ENCODE data around the gene PRND.
"Not testable (repeated sequence)": the region's sequence is repeated elsewhere in the genome, so short reads cannot be mapped to it uniquely, and the experiment has no call there.

PRND gene

GRCh38 chr20:4709261-4710105 is 12.2 kb upstream of the PRND start:
- no peak for DNase-seq

- no peak for DNase-seq
Measured at GRCh38 chr20:4710106-4710475, 11.6 kb upstream of the PRND start.

GRCh38 chr20:4711511-4711910 is 10.2 kb upstream of the PRND start:
- no peak for DNase-seq

DNA sequence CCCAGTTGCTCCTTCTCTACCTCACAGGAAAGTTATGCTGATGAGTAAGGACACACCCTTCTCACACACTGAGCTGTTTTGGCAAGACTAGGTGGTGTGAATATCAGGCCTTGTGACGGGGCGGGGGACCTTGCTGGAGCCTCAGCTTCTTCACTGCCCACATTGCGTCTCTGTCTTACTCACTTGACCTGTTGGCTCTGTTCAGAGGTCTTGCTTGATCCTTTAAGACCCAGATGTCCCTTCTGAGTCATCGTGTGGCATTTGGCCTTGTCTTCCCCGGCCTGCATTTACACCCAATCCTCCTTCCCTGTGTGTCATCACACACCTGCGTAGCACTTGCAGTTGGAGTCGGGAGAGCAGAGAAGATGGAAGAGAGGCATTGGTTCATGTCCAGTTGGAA is 8.3 kb upstream of the PRND start:
- no peak for DNase-seq

DNA sequence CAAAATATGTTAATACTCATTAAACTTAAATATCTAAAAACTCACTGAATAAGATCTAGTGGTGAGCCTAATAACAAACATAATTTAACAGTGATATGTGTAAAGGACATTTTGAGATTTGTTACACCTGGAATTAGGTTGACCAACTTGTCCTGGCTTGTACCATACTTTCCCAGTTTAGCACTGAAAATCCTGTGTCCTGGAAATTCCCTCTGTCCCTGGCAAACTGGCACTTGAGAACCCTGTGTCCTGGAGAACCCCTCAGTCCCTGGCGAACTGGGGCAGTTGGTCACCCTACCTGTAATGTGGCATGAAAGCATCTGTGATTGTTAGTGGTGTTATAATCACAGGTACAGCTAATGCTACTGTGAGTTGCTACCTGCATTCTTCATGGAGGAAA is 6.9 kb upstream of the PRND start:
- DNase-seq, result no peak

DNA sequence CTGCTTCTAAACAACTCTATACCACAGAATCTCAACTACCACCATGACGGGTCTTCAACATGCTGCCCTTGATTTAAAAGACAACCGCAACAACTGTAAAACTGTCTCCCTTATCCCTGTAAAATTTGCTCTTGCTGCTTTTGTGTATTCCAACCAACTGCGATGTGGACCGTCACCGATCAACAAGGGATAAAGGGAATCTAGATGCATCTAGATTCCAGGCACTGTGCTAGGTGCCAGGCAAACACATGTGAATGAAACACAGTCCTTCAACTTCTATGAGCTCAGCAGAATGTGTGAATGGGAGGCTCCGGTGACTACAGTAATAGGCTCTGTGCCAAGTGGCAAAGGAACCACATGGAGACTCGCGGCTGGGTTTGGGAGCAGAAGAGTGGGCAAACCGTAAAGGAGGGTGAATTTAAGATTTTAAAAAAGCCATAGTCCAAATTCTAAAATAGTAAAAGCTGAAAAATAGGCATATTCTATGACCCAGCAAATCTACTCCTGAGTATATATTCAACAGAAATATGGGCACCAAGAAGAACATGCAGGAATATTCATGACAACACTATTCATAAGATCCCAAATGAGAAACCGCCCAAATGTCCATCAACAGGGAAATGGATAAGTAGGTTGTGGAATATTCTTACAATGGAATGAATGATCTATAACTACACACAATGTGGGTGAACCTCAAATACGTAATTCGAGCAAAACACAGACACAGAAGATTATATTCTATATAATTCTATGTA is 3.7 kb upstream of the PRND start:
- no peak for DNase-seq

DNA sequence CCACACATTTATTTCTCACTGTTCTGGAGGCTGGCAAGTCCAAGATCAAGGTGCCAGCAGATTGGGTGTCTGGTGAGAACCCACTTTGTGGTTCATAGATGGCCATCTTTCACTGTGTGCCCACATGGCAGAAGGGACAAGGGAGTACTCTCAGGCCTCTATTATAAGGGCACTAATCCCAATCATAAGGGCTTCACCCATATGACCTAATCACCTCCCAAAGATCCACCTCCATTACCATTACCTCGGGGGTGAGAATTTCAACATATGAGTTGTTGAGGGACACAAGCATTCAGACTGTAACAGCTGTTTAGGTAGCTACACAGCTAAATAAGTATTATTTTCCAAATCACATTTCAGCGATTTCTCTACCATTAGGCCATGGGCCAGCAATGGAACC is 2.5 kb upstream of the PRND start:
- no peak for DNase-seq

DNA sequence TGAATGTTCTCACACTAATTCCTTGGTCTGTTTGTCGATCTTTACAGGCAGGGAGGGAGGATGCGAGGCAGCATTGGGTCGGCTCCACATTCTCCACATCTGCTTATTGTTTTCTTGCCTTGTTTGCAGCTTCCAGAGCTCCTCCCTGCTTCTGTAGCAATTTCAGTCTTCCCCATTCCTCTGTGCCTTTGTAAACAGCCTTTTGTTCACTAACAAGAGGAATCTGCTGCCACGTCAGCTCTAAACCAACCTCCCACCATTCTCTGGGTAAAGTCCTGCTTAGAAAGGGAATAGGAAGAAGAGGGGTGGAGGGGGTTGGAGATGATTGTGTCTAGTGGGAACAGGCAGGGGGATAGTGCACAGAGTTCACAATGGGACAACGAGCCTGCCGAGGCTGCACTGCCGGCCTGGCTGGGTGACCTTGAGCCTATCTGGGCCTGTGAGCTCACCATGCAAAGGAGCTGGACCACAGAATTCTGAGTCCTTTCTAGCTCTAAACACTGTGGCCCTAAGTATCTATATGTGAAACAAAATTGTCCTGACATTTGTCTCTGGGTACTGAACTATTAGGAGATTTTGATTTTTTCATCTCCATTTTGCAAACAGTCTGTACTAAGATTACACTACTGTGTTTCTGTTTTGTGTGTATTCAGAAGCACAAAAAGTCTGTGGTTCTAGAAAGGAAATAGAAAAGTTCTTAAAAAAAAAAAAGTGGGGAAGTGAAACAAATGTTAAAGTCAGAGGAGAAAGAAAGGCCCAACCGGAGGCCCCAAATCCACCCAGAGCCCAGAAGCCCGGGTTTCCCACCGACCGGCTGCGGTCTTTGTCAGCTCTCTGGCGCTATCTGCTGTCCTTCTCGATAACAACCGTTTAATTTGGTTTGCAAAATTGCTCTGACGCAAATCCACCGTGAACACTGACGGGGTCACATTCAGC is 1.4 kb upstream of the PRND start:
- DNase-seq, result peak; percentile 84

DNA sequence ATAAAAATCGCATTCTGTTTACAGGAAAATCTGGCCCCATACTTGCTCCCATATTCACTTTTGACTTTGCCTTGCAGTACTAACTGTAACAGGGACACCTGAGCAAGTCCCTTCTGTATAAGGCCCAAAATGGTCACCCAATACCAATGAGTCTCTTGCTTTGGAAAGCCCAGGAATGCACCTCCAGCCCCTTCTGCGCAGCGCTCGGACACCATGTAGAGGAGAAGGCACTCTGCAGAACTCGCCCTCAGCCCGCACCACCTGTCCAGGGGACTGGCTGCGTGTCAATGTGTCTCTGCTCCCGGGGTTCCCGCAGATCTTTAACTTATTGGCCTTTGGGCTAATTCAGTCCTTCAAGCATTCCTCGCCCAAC is 746 bp upstream of the PRND start:
- DNase-seq, result no peak

DNA sequence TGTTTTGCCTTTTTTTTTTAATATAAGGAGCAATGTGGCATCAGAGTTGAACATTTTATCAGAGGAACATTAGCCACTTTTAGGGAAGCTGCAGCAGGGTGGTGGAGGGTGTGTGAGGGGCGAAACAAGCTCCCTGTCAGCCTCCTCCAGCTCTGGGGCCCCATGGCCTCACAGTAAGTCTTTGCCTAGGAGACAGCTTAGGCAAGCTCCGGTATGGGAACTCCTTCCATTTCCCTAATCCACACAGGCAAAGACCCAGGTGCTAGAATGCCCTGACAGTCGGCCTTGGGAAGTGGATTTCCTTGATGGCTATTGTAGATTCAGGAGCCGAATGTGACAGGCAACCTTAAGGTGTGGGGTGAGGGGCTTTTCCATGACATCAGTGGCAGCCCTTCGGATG is 862 bp downstream of the PRND start:
- DNase-seq, result no peak

DNA sequence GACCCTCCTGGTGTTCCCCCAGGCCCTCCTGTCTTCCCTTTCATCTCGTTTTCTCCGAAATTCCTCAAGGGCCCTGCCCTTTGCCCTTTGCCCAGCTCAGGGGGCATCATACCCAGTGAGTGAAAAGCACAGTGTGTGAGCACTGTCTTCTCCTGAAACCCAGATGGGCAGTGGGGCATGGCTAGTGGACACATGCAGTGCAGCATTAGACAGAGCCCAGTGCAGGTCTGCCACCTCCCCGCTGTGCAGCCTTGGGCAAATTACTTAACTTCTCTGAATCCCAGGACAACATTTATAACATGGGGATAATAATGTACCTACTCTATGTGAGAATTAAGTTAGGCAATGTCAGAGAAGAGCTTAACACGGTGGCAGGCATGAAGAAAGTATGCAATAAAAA is 1.3 kb downstream of the PRND start:
- no peak for DNase-seq

GRCh38 chr20:4723553-4723952 is 1.8 kb downstream of the PRND start:
- DNase-seq, result not testable (repeated sequence)

- no peak for DNase-seq
Measured at GRCh38 chr20:4724459-4725262, 3.0 kb downstream of the PRND start.

DNA sequence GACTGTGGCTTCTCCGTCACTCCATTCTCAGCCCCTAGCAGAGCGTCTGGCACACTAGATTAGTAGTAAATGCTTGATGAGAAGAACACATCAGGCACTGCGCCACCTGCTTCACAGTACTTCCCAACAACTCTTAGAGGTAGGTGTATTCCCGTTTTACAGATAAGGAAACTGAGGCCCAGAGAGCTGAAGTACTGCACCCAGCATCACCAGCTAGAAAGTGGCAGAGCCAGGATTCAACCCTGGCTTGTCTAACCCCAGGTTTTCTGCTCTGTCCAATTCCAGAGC is 3.5 kb downstream of the PRND start:
- DNase-seq, result no peak

DNA sequence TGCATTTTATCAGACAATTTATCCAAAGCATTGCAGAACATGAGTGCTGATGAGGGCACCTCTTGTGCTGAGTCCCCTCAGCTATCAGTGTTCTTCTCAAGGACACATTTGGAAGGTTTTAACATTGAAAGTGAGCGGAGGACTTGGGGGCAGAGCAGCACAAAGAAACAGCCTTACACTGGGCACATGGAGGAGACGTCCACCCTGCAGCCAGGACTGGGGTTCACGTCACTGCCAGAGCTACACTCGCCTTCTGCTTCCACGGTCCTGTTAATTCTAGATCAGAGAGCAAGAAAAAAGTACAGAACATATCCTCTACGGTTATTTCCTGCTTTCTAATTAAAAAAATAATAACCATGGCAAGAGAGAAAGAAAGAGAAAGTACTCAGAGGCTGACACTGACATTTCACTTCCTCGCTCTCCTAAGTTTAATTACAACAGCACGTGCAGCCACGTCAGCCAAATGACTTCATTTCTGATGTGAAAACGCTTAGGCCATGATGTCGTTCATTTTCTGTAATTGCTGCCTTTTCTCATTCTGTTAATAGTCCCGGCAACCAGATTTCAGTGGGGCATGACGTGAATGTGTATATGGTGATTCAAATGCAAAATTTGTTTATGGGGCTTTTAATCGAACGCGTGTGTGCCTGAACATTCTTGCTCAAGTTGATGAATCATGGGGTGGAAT is 5.1 kb downstream of the PRND start:
- DNase-seq, result no peak

GRCh38 chr20:4728120-4728760 is 6.5 kb downstream of the PRND start:
- no peak for DNase-seq

GRCh38 chr20:4729265-4729664 is 7.6 kb downstream of the PRND start:
- no peak for DNase-seq

DNA sequence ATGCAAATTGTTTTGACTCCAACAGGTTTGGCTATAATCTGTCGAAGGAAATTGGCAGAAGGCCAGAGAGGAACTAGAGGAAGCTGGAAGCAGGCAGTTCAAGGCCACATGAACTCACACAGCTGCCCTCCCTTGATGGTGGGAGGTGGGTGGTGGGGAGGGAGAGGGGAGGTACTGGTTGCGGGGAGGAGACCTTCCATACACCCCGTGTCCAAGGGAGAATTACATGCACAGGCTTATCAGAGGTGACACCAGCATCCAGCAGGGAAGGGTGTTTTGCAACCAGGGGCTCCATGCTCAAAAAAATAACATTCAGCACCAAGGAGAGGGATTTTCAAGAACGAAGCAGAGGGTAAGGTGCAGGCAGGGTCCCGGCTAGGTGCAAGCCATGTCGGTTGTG is 9.1 kb downstream of the PRND start:
- peak; percentile 38 for DNase-seq

- no peak for DNase-seq
Measured at GRCh38 chr20:4736875-4737274, 15.2 kb downstream of the PRND start.

GRCh38 chr20:4737857-4738627 is 16.3 kb downstream of the PRND start:
- DNase-seq, result no peak

All from activated CD8-positive, alpha-beta memory T cell treated with anti-CD3 and anti-CD28 coated beads for 24 hours (primary cell).